Sigmoid colon (tissue), 7 donors: ENCODE results near the gene ASPHD1. TPM values are rescaled to one million over a fixed set of nuclear protein-coding genes. Genes with fewer than 3 reads are reported as not detected.
"Not testable (repeated sequence)": the region's sequence is repeated elsewhere in the genome, so short reads cannot be mapped to it uniquely, and the experiment has no call there.

Experiments used
- DNase-seq: peaks from one replicate; pipeline ENCODE4 v3.0.0-alpha.2; 2019
- H3K27ac ChIP-seq, 4 donors: fragments of 200-600 bp; sonication (generic); one replicate each; pipeline ENCODE4 v1.5.1; 2016 to 2019; ENCODE audit warnings: mild to moderate bottlenecking in 1 of 4
- H3K27me3 ChIP-seq, 3 donors: fragments of 200-600 bp; sonication (generic); one replicate each; pipeline ENCODE4 v1.5.1; 2019; ENCODE audit warnings: mild to moderate bottlenecking in 1 of 3
- H3K36me3 ChIP-seq, 4 donors: fragments of 200-600 bp; sonication (generic); one replicate each; pipeline ENCODE4 v1.5.1; 2016 to 2019
- H3K4me1 ChIP-seq, 4 donors: fragments of 200-600 bp; sonication (generic); one replicate each; pipeline ENCODE4 v1.5.1; 2017 to 2019
- H3K4me3 ChIP-seq, 4 donors: fragments of 200-600 bp; sonication (generic); one replicate each; pipeline ENCODE4 v1.5.1; 2017 to 2019; ENCODE audit warnings: mild to moderate bottlenecking in 2 of 4, moderate library complexity in 1 of 4
- H3K9me3 ChIP-seq, 4 donors: fragments of 200-600 bp in 3 of 4; sonication (generic) in 3 of 4; one replicate each; pipeline versions ENCODE4 v1.5.1 to v1.6.1; 2013 to 2019
- EP300 ChIP-seq, 4 donors: sonication (generic); formaldehyde crosslinking; IDR thresholded peaks; one replicate each; pipeline ENCODE4 v1.6.1; 2017; ENCODE audit warnings: antibody characterized with exemption in 4 of 4
- POLR2A ChIP-seq, 2 donors: fragments of 450-650 bp; IDR thresholded peaks; one replicate each; pipeline ENCODE4 v1.6.1; 2016; ENCODE audit warnings: antibody characterized with exemption in 2 of 2, mild to moderate bottlenecking in 2 of 2, moderate library complexity in 2 of 2
- POLR2AphosphoS5 ChIP-seq, 4 donors: sonication (generic); formaldehyde crosslinking; IDR thresholded peaks; one replicate each; pipeline ENCODE4 v1.6.1; 2017; ENCODE audit warnings: antibody characterized with exemption in 4 of 4
- WGBS, 2 donors: extraction: QIAGEN DNeasy Blood & Tissue Kit; methylation state at CpG; one replicate each; pipeline ENCODE4 v1.1.7; 2013; 5-methylcytosine and 5-hydroxymethylcytosine counted together
- intact Hi-C: fragments of 100-400 bp; cut with DNase I; formaldehyde crosslinking; loops from one replicate; pipeline ENCODE4 v1.15.1; 2023
- polyA plus RNA-seq, 3 donors: library from polyadenylated mRNA; stranded (reverse); fragments of 200-250 nt; gene quantifications; one replicate each; pipeline ENCODE4 v1.2.3, GENCODE V29; 2013
- total RNA-seq, 4 donors: library from RNA; depleted of rRNA; stranded (reverse); fragments of >200 nt; gene quantifications; one replicate each; pipeline ENCODE4 v1.1.0, GENCODE V29; 2016
- TF ChIP-seq, protein P1 (sequence below), 4 experiments: fragments of 450-650 bp in 3 of 4; fragments of 200-600 bp in 1 of 4; IDR thresholded peaks; one replicate each; pipeline ENCODE4 v1.5.1; 2016 to 2019; ENCODE audit warnings: antibody characterized with exemption in 4 of 4, mild to moderate bottlenecking in 3 of 4, moderate library complexity in 2 of 4
- donor health status: healthy with polysubstance abuse.
- donor health status: Bipolar disorder and iron deficiency.
- donor health status: healthy.

The ASPHD1 gene
- total and polyA plus RNA-seq, 7 donors = 0.95 to 3.4 (median 2.3) TPM; not detected in 1

DNA sequence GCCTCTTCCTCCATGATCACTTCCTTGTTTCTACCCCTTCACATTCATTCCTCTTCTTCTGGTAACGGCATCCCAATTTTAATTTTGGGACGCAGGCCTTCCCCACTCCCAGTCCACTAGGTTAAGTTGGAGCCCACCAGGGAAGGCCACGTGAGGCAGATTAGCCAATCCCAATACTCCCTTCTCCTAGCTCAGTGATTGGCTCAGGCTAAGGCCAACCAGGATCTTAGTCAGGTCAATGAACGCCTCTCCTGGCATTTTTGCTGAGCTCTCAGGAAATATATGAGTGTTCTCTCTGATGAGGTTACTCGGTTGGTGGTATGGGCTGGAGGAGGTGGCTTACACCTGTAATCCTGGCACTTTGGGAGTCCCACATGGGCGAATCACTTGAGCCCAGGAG, 16.3 kb upstream of the ASPHD1 start:
- TF ChIP-seq, protein P1, sequence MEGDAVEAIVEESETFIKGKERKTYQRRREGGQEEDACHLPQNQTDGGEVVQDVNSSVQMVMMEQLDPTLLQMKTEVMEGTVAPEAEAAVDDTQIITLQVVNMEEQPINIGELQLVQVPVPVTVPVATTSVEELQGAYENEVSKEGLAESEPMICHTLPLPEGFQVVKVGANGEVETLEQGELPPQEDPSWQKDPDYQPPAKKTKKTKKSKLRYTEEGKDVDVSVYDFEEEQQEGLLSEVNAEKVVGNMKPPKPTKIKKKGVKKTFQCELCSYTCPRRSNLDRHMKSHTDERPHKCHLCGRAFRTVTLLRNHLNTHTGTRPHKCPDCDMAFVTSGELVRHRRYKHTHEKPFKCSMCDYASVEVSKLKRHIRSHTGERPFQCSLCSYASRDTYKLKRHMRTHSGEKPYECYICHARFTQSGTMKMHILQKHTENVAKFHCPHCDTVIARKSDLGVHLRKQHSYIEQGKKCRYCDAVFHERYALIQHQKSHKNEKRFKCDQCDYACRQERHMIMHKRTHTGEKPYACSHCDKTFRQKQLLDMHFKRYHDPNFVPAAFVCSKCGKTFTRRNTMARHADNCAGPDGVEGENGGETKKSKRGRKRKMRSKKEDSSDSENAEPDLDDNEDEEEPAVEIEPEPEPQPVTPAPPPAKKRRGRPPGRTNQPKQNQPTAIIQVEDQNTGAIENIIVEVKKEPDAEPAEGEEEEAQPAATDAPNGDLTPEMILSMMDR (IDR thresholded peaks at IDR 0.05) = no peak
- TF ChIP-seq EP300 (IDR thresholded peaks at IDR 0.05) (no peak), POLR2A (IDR thresholded peaks at IDR 0.05) (no peak), POLR2AphosphoS5 (IDR thresholded peaks at IDR 0.05) (no peak)
- 73 to 93% methylated on average over 6 of the region's 6 CpGs for WGBS, 2 donors
- Histone ChIP-seq H3K9me3 (no peaks in the 10 kb centered on the region), H3K27ac (no peak overlapping the region), H3K4me3 (no peak overlapping the region), H3K27me3 (peaks cover 0 to 11% (median 10%) of the 10 kb centered on the region in 3 donors), H3K36me3 (no peaks in the 10 kb centered on the region), H3K4me1 (no peaks in the 10 kb centered on the region)
- DNase-seq = no peak
- intact Hi-C loops = no loop called here

DNA sequence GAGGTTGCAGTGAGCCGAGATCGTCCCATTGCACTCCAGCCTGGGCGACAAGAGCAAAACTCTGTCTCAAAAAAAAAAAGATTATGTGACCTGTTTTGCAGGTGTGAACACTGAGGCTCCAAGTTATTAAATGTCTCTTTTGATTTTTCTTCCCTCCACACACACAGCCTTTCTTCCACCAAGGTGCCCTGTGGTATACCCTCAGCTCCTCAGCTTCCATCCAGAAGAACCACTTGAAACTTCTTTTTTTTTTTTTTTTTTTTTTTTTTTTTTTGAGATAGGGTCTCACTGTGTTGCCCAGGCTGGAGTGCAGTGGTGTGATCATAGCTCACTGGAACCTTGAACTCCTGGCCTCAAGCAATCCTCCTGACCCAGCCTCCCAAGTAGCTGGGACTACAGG, 10.9 kb upstream of the ASPHD1 start:
- H3K27ac ChIP-seq, DNase-seq, H3K9me3 ChIP-seq, intact Hi-C loops, H3K36me3 ChIP-seq, H3K27me3 ChIP-seq, H3K4me3 ChIP-seq, H3K4me1 ChIP-seq: not testable (repeated sequence)
- 85 to 95% methylated on average over 3 of the region's 3 CpGs for WGBS, 2 donors

DNA sequence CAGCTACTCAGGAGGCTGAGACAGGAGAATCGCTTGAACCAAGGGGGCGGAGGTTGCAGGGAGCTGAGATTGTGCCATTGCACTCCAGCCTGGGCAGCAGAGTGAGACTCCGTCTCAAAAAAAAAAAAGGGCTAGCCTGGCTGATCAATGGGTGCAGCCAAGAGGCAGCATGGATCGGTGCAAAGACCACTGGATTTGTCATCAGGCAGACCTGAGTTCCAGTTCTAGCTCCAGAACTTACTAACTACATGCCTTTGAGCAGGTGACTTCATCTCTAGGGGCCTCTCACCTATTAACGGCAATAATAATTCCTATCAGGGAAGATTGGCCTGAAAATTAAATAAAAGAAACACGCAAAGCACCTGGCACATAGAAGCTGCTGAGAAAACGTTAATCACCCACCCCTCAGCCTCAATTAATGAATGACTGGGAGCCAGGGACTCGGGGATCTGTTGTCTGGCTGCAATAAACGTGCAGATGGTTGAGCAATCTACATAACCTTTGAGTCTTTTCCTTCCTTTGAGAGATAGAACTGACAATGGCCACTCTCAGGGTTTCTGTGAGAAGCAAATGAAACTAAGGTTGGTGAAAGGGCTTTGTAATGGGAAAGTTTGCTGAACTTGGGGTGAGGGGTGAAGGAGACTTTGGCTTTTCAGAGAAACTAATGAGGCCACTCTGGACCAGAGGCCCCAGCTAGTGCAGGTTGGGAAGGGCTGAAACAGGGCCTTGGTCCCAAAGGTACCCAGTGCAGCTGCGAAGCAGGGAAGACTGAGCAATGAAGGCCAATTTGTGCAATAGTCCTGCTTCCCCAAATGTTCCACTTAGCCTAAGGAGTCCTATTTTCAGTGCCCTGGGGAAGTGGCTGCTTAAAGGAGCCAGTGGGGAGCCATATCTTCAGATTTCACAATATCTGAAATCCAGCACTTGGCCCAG, 8.5 kb upstream of the ASPHD1 start:
- intact Hi-C loops = no loop called here
- 57 to 74% methylated on average over 10 of the region's 10 CpGs for WGBS, 2 donors

DNA sequence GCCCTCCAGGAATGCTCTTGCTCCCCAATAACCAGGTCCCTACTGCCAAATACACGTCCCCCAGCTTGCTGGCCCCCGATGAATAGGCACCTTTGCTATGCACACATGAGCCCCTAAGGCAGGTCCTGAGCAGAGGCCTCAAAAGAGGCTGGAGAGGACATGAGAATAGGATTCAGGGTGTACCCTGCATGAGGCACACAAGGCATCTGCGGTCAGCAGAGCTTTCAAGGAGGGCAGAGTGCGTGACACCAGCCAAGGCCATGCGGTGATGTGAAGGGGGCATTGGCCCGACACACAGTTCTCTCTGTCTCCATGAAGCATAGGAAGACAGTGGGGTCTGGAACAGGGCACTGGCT, 7.9 kb upstream of the ASPHD1 start:
- H3K4me3 ChIP-seq = no peak overlapping the region
- TF ChIP-seq EP300 (IDR thresholded peaks at IDR 0.05) (no peak), POLR2AphosphoS5 (IDR thresholded peaks at IDR 0.05) (no peak), POLR2A (IDR thresholded peaks at IDR 0.05) (no peak)
- TF ChIP-seq, protein P1 (IDR thresholded peaks at IDR 0.05) = no peak
- no peaks in the 10 kb centered on the region for H3K4me1 ChIP-seq
- no peaks in the 10 kb centered on the region for H3K36me3 ChIP-seq
- peaks cover 0 to 17% (median 9%) of the 10 kb centered on the region in 3 donors for H3K27me3 ChIP-seq
- WGBS, 2 donors = 92 to 93% methylated on average over 6 of the region's 6 CpGs
- H3K9me3 ChIP-seq = no peaks in the 10 kb centered on the region
- no peak for DNase-seq
- H3K27ac ChIP-seq = no peak overlapping the region
- intact Hi-C loops = no loop called here

More for the DNA sequence above, 8.5 kb upstream of the ASPHD1 start:
- no peak for DNase-seq
- Histone ChIP-seq H3K4me3 (no peak overlapping the region), H3K9me3 (no peaks in the 10 kb centered on the region), H3K36me3 (no peaks in the 10 kb centered on the region), H3K4me1 (no peaks in the 10 kb centered on the region), H3K27me3 (peaks cover 0 to 10% (median 4%) of the 10 kb centered on the region in 3 donors), H3K27ac (no peak overlapping the region)
- no peak for TF ChIP-seq POLR2AphosphoS5 (IDR thresholded peaks at IDR 0.05)
- no peak for TF ChIP-seq EP300 (IDR thresholded peaks at IDR 0.05)
- no peak for TF ChIP-seq POLR2A (IDR thresholded peaks at IDR 0.05)
- TF ChIP-seq, protein P1 (IDR thresholded peaks at IDR 0.05) = no peak

DNA sequence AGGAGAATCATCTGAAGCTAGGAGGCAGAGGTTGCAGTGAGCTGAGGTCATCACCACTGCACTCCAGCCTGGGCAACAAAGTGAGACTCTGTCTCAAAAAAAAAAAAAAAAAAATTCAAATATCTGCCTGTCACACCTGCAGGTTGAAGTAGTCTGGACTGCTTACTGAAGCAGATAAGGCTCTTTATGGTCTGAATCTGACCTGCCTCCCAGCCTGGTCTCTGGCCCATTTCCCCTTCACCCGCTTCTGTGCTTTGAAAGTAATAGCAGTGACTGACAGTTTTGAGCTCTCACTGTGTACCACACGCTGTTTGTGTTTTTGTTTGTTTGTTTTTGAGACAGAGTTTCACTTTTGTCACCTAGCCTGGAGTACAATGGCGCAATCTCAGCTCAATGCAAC, 6.7 kb upstream of the ASPHD1 start:
- WGBS, 2 donors = 91 to 94% methylated on average over 3 of the region's 3 CpGs
- H3K27me3 ChIP-seq = peaks cover 8 to 28% (median 19%) of the 10 kb centered on the region in 3 donors
- TF ChIP-seq EP300 (IDR thresholded peaks at IDR 0.05) (no peak), POLR2A (IDR thresholded peaks at IDR 0.05) (no peak), POLR2AphosphoS5 (IDR thresholded peaks at IDR 0.05) (no peak)
- TF ChIP-seq, protein P1 (IDR thresholded peaks at IDR 0.05) = no peak
- no peaks in the 10 kb centered on the region for H3K36me3 ChIP-seq
- H3K27ac ChIP-seq = no peak overlapping the region
- no peak overlapping the region for H3K4me3 ChIP-seq
- intact Hi-C loops = no loop called here
- H3K4me1 ChIP-seq = no peaks in the 10 kb centered on the region
- H3K9me3 ChIP-seq = no peaks in the 10 kb centered on the region
- DNase-seq = no peak
